ENCODE measurements around the gene OSBPL1A.
"Not testable (repeated sequence)": the region's sequence is repeated elsewhere in the genome, so short reads cannot be mapped to it uniquely, and the experiment has no call there.

OSBPL1A gene

DNA sequence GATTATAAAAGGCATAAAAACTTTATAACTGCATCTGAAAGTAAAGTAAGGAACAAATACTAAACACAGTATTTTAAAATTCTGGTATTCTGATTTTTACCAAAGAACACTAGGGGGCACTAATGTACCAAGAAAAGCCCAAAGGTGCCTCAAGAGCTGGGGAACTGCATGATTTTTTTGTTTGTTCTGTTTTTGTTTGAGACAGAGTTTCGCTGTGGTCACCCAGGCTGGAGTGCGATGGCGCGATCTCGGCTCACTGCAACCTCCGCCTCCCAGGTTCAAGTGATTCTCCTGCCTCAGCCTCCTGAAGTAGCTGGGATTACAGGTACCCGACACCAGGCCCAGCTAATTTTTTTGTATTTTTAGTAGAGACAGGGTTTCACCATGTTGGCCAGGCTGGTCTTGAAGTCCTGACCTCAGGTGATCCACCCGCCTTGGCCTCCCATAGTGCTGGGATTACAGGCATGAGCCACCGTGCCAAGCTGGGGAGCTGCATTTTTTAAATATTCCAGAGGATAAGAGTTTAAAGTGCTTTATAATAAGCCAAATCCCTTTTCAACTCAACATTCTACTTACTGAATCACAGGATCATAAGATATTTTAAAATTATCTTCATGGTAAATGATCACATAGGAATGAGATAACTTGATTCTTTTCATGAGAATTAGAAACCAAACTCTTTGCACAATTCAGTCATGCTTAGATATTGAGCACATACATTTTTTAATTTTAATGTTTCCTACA, 37.7 kb downstream of the OSBPL1A start:
- not testable (repeated sequence) for H3K4me3 ChIP-seq (ENCODE audit: severe bottlenecking); H3K9me3 ChIP-seq (ENCODE audit: severe bottlenecking); DNase-seq (ENCODE audit: low spot score); H3K27ac ChIP-seq (ENCODE audit: poor library complexity, severe bottlenecking); H3K27me3 ChIP-seq (ENCODE audit: insufficient read depth, poor library complexity, severe bottlenecking); H3K36me3 ChIP-seq (ENCODE audit: low read depth); H3K4me1 ChIP-seq (ENCODE audit: insufficient read depth, poor library complexity, severe bottlenecking)
- ATAC-seq (ENCODE audit: low read depth), result peak; percentile 45; the same call in 2 of the 3 replicates
- TF ChIP-seq, protein P1, sequence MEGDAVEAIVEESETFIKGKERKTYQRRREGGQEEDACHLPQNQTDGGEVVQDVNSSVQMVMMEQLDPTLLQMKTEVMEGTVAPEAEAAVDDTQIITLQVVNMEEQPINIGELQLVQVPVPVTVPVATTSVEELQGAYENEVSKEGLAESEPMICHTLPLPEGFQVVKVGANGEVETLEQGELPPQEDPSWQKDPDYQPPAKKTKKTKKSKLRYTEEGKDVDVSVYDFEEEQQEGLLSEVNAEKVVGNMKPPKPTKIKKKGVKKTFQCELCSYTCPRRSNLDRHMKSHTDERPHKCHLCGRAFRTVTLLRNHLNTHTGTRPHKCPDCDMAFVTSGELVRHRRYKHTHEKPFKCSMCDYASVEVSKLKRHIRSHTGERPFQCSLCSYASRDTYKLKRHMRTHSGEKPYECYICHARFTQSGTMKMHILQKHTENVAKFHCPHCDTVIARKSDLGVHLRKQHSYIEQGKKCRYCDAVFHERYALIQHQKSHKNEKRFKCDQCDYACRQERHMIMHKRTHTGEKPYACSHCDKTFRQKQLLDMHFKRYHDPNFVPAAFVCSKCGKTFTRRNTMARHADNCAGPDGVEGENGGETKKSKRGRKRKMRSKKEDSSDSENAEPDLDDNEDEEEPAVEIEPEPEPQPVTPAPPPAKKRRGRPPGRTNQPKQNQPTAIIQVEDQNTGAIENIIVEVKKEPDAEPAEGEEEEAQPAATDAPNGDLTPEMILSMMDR (IDR thresholded peaks at IDR 0.05; ENCODE audit: poor library complexity, severe bottlenecking), result peak; percentile 78

DNA sequence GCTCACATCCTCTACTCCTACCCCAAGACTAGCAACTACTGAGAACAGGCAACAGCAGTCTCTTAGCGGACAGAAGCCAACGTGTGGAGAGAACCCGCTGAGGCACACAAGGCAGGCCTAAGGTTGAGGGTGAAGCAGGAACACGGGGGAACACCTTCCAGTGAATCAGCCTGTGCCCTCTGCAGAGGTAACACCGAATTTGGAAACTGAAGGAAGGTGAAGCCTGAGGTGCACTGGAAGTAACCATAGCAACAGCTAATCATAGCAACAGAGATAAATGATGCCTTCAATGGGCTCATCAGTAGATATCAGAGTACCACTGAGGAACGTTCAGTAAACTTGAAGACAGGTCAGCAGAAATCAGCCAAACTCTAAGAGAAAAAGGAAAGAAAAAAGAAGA, 43.3 kb downstream of the OSBPL1A start:
- ATAC-seq (ENCODE audit: low read depth), result no peak

DNA sequence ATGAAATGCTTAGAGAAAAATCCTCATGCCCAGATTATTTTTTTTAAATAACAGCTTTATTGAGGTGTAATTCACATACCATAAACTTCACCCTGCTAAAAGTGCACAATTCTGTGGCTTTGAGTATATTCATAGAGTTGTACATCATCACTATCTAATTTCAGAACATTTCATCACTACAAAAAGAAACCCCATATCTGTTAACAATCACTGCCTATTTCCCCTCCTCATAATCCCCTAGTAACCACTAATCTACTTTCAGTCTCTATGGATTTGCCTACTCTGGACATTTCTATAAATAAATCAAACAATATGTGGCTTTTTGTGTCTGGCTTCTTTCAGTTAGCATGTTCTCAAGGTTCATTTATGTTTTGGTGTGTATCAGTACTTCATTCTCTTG, 51.4 kb downstream of the OSBPL1A start:
- Histone ChIP-seq H3K4me3 (ENCODE audit: severe bottlenecking) (no peak overlapping the region), H3K9me3 (ENCODE audit: severe bottlenecking) (no peaks in the 10 kb centered on the region), H3K4me1 (ENCODE audit: insufficient read depth, poor library complexity, severe bottlenecking) (no peaks in the 10 kb centered on the region), H3K27me3 (ENCODE audit: insufficient read depth, poor library complexity, severe bottlenecking) (no peaks in the 10 kb centered on the region), H3K27ac (ENCODE audit: poor library complexity, severe bottlenecking) (no peak overlapping the region), H3K36me3 (ENCODE audit: low read depth) (no peaks in the 10 kb centered on the region)
- DNase-seq (ENCODE audit: low spot score), result no peak
- TF ChIP-seq, protein P1 (IDR thresholded peaks at IDR 0.05; ENCODE audit: poor library complexity, severe bottlenecking), result no peak
- no peak for ATAC-seq (ENCODE audit: low read depth)

More for the DNA sequence above, 43.3 kb downstream of the OSBPL1A start:
- Histone ChIP-seq H3K4me1 (ENCODE audit: insufficient read depth, poor library complexity, severe bottlenecking) (no peaks in the 10 kb centered on the region), H3K9me3 (ENCODE audit: severe bottlenecking) (no peaks in the 10 kb centered on the region), H3K27me3 (ENCODE audit: insufficient read depth, poor library complexity, severe bottlenecking) (no peaks in the 10 kb centered on the region), H3K27ac (ENCODE audit: poor library complexity, severe bottlenecking) (no peak overlapping the region), H3K4me3 (ENCODE audit: severe bottlenecking) (no peak overlapping the region), H3K36me3 (ENCODE audit: low read depth) (no peaks in the 10 kb centered on the region)
- TF ChIP-seq, protein P1 (IDR thresholded peaks at IDR 0.05; ENCODE audit: poor library complexity, severe bottlenecking), result no peak
- no peak for DNase-seq (ENCODE audit: low spot score)

DNA sequence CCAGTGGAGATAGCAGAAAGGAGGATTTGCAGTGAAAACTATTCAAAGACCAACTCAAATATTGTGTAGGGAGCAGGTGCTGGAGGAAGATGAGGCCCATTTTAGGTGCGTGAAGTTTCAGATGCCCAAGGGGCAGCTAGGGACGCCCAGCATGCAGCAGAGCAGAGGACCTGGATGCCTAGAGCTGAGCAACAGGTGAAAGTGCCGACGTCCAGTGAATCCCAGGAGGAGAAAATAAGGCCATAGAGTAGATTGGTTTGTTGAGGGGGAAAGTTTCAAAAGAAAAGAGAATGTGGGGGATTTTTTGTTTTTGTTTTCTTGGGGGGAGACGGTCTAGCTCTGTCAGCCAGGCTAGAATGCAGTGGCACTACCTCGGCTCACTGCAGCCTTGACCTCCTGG, 53.1 kb downstream of the OSBPL1A start:
- ATAC-seq (ENCODE audit: low read depth) (no peak), DNase-seq (ENCODE audit: low spot score) (no peak)
- no peaks in the 10 kb centered on the region for H3K4me1 ChIP-seq (ENCODE audit: insufficient read depth, poor library complexity, severe bottlenecking)
- H3K9me3 ChIP-seq (ENCODE audit: severe bottlenecking), result no peaks in the 10 kb centered on the region
- H3K27me3 ChIP-seq (ENCODE audit: insufficient read depth, poor library complexity, severe bottlenecking), result no peaks in the 10 kb centered on the region
- TF ChIP-seq, protein P1 (IDR thresholded peaks at IDR 0.05; ENCODE audit: poor library complexity, severe bottlenecking), result no peak
- H3K27ac ChIP-seq (ENCODE audit: poor library complexity, severe bottlenecking), result no peak overlapping the region
- no peaks in the 10 kb centered on the region for H3K36me3 ChIP-seq (ENCODE audit: low read depth)
- no peak overlapping the region for H3K4me3 ChIP-seq (ENCODE audit: severe bottlenecking)

DNA sequence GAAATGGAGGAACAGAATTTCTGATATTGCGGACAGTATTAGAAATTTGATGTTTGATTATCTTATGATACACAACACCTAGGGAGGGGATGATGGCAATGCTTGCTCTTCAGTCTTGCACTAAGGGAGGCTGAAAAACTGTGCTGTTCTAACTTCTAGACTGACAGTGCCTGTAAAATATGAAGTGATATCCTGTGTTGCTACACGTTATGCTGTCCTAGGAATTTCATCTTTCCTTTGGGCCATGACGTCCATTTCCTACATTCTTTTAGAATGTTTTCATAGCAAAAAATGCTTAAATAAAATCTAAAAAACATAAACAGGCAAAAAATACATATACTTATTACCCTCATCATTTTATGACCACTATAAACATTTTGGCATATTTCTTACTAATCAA, 55.3 kb downstream of the OSBPL1A start:
- DNase-seq (ENCODE audit: low spot score) (no peak), ATAC-seq (ENCODE audit: low read depth) (no peak)
- Histone ChIP-seq H3K4me1 (ENCODE audit: insufficient read depth, poor library complexity, severe bottlenecking) (no peaks in the 10 kb centered on the region), H3K9me3 (ENCODE audit: severe bottlenecking) (no peaks in the 10 kb centered on the region), H3K27me3 (ENCODE audit: insufficient read depth, poor library complexity, severe bottlenecking) (no peaks in the 10 kb centered on the region), H3K36me3 (ENCODE audit: low read depth) (no peaks in the 10 kb centered on the region), H3K27ac (ENCODE audit: poor library complexity, severe bottlenecking) (no peak overlapping the region), H3K4me3 (ENCODE audit: severe bottlenecking) (no peak overlapping the region)
- TF ChIP-seq, protein P1 (IDR thresholded peaks at IDR 0.05; ENCODE audit: poor library complexity, severe bottlenecking), result no peak
